Stimulated activated CD4-positive, alpha-beta T cell treated with anti-CD3 and anti-CD28 coated beads, TNF-alpha, amount 100 ng/mL, for 48 hours (primary cell): Measurements from ENCODE around the gene PDCD4.
"Not testable (repeated sequence)": the region's sequence is repeated elsewhere in the genome, so short reads cannot be mapped to it uniquely, and the experiment has no call there.

ENCODE experiments used
- DNase-seq, 3 donors: peaks; one replicate each; pipeline ENCODE4 v3.0.0-alpha.2; 2020; ENCODE audit warnings: low read depth in 3 of 3

PDCD4 gene

DNA sequence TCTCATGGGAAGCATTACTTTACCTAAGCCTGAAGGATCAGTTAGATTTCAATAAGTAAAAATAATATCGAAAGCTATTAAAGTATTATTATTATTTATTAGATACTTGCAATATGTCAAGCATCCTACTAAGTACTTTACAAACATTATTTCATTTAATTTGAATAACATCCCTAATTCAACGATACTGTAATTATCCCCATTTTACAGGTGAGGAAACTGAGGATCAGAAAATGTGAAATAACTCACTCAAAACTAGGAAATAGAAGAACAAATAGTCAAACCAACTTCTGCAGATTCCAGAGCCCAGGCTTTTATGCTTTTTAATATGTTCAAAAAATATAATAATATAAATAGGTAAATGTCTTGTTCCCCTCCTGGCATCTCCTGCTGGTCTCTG, 10.3 kb upstream of the PDCD4 start:
- no peak for DNase-seq

DNA sequence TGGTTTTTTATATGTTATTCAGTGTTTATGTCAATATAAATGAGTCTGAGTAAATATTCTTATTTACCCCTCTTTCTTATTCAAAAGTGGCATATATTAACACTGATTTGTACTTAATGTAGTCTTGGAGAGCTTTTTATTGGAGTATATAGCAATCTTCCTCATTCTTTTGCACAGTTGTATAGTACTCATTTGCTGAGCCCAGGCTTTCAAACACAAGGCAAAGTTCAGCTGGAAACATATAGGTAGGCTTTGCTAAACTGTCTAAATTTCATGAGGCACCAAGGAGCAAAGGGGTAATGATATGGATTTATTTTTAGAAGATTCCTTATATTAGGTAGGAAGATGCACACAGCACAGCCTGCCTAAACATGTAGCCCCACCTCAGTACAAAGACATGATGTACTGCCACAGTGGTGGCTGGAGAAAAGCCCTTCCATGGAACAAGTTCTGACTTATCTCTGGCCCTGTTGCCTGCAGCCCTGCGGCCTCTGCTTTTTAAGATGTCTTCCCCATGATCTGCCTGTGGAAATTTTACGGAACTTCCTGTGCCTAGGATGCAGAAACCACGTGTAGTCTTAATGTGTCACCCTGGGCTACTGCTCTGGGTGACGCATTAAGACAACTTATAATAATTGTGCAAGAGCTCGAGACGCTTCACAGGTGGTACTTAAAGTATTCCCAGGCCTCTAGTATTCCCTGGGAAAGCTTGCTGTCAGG, 9.6 kb upstream of the PDCD4 start:
- no peak for DNase-seq

DNA sequence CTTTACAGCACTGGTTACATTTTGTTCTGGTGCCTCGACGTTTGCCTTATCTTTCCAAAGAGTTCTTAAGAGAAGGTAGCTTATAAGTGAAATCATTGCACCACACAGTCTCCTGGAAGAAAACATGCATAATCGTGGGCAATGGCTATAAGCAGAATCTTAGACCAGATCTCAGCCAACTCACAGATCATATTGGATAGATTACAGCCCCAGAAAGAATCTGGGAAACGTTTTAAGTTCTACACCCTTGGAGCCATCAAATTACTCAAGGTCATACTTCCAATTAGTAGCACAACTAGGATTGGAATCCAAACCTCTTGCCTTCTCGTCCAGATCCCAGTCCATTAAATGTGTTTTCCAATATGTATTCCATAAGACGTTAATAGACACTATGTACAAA, 8.8 kb upstream of the PDCD4 start:
- no peak for DNase-seq

DNA sequence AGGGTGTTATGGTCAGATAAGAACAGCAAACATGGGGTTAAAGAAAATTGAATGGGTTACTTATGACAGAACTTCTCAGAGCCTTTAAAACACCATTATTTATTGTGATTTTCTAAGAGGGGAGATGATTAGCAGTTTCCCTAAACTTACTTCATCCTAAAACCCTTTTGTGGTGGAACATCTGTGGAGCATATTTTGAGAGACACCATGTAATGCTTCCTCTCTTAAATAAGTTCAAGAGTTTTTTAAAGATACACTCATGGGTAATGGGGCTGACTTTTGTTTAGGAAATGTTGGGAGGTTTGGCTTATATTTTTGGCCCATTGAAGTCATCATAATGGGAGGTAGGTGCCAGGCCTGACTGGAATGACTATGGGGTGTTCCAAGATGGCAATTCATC, 8.4 kb upstream of the PDCD4 start:
- DNase-seq, result no peak

DNA sequence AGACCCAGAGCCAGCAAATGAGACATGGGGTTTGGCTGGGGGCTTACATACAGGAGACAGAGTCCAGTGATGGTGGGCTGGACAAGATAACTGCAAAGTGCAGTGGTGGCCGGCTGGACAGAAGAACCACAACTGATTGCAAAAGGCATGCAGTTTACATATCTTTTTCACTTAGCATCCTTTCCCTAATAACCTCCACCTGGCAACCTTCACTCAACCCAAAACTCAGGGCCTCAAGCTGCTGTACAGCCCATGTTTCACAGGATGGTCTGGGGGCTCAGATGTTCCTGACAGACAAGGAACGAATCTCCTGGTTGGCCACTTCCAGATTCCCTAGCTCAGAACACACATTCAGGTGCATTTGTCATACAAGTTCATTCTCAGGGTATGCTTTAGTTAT, 7.8 kb upstream of the PDCD4 start:
- no peak for DNase-seq

DNA sequence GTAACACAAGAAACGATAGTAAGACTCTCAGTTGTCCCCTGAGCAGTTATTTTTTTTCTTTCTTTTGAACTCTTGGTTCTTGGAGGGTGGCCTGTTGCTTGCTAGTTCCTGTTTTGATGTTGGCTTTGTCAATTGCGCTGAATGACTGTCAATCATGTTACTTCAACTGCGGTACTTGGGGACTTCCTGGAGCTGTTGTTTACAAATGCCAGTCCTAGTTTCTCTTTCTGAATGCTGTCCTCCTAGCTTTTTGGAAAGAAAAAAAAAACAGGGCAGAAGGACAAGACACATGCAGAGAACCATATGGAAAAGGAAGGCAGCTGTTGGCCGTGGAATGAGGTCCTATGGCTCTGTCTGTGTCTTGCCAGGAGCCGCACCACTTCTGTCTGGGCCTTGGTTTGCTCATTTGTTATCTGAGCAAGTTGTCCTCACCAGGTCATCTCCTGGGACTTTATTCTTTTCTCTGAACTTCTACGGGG, 7.0 kb upstream of the PDCD4 start:
- no peak for DNase-seq

DNA sequence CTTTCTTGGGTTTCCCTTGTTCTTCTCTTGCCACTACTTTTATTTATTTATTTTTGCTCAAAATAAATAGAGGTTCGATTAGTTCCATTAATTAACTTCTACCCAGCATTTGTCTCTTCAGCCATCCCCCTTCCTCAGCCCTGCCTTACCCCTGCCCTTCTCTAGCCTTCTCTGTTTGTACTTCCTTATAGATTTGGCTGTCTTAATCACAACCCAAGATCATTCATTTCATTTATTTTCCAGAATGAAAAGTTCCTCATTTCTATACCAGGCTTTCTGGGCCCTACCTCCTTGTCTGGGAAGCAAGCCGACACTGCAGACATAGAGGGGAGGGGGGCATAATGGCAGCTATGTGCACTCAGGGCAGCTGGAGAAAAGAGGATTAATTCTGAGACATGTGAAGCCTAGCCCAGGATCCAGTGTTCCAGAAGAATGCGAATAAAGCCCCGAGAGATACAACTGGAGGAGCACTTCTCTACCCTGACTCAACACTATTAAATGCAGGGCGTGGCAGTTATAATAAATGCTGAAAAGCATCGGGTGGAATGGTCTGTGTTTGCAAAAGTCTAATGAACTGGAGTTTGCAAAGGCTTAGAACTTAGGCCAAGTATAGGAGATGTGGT, 6.4 kb upstream of the PDCD4 start:
- no peak for DNase-seq

DNA sequence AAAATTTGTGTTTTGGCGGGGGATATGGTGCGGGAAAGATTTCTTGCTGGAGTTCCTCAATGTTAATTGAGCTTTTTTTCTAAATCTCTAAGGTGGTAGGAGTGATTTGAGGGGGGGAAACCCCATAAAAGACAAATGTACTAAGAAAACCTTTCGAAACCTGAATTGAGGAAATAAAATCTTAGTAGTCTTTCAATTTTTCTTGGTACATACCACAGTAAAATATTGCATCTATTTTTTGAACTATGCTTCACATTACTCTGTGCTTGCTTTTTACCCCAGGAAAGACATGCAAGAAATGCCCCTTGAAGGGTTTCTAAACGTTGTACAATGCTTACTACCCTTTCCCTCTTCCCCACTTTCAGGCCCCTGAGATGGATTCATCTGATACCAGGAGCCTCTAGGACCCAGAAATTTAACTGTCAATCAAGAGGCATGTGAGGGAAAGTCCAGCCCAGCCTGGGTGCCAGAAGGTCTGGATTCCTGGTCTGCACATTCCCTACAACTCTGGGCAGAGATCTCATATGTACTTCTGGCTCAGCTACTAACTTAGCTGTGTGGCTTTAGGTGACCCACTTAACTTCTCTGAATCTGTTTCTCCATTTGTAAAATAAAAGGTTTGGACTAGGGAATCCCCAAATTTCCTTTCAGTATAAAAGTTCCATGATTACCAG, 5.8 kb upstream of the PDCD4 start:
- no peak for DNase-seq

DNA sequence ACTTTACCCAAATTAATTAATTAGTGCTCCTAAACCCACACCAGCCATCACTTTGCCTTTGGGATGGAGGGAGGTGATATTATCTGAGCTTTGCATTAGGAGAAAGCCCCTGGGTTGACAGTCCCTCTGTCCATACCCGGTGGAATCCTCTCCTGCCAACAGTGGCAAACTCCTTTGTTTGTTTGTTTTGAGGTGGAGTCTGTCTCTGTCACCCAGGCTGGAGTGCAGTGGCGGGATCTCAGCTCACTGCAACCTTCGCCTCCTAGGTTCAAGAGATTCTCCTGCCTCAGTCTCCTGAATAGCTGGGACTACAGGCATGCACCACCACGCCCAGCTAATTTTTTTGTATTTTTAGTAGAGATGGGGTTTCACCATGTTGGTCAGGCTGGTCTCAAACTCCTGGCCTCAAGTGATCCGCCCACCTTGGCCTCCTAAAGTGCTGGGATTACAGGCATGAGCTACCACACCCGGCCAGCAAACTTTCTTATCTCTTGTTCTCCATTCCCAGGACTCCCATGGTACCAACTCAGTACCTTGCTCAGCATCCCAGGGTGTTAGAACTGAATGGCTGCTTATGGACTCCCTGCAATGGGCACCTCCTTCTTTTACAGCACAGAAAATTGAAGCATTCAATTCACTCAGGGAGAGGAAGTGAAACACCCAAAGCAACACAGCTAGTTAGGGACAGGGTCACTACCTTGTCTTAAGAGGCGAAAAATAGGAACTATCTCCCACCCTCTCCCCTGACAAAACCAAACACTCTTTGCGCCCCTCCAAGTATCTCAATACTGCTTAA, 4.5 kb upstream of the PDCD4 start:
- not testable (repeated sequence) for DNase-seq

DNA sequence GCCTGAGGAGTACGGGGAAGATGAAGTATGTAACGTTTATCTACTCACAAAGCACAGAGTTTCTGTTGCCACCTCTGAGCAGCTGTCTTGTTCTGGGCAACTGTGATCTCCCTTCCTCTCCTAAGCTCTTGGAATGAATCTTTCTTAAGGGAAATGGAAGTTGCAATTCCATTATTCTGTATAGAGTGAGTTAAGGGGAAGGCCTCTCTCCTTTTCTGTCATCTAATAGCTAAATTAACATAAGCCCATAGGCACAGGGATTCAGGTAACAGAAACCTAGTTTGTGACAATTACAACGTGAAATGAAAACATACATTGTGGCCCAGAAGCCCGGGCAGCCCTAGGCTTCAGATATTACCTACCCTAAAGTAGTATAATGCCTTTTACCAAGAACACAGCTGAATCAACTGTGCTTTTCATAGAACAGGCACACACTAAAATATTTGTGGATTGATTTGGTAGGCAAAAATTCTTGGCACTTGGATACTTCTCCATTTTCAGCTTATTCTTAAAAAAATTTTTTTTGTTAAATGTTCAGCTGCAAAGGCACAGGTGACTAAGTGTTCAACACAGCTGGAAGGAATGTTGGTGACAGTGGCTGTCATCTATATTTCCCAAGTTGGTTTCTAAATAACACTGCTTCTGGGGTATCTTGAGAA, 3.8 kb upstream of the PDCD4 start:
- no peak for DNase-seq

DNA sequence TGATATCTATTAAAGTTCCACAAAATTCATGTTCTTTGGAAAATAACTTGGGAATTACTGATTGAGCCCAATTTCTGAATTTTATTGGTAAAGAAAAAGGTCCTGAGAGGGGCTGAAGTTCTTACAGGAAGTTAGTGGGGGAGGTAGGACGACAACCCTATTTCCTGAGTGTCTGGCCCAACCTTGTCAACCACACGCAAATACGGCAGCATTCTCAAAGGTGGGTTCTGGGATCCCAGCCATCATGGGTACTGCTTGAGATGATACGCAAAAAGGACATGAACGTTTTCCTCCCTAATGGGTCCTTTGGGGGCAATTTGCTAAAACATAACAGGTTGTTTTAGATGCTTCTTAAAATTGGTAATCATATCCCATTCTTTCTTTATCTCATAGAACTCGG, 2.7 kb upstream of the PDCD4 start:
- no peak for DNase-seq

DNA sequence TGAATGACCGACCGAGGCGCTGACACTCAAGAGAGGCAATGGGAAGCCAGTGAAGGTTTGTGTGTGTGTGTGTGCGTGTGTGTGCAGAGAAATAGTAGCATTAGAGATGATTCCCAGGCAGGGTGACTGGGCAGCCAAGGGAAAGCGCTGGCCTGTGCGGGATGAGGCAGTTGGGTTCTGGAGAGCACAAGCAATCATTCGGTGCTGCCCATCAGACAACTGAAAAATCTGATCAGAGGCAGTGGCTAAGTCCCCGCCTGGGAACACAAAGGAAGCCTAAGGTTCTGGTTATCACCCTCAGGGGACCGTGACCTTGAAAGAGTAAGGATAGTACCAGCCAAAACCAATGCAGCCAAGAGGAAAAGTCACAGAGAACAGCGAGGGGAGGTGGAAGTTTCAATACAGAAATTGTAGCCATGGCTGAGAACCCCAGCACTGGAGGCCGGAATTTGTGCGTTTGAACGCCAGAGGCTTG, 868 bp upstream of the PDCD4 start:
- no peak for DNase-seq

DNA sequence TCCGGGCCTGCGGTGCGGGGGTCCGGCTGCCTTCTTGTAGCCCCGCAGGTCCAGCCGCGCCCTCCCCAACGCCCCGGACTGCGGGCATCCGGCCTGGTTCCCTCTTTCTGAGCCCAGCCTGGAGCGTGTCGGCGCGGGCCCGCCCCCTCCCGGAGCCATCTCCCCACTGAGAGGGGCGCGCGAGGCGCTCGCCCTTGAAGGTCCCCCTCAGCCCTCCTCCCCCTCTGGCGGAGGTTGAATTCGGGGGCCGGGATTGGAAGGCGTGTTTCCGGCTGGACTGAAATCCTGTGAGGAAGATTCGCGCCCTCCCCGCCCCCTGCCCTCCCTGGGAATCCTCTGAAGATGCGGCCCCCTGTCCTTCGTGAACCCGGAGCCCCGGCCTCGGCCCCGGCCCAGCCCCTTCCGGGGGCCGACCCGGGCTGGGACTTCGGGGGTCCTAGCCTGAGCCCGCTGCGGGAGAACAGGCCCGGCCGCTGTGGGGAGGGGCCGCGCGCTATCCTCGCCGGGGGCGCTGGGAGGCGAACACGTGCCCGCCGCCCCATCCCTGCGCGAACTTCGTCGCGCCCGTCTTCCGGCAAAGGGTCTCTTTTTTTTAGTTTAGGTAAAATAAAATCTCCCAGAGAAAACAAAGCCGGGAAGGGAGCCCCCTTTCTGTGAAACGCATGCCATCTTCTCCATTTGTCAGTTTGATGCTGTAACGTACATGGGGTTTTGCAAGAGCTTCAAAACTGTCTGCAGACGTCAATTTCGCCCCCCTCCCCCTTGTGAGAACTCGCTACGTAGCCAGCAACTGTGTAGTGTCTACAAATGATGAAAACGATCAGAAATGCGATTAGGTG, 636 bp downstream of the PDCD4 start:
- peak; percentile 33 to 65 (median 63) for DNase-seq

DNA sequence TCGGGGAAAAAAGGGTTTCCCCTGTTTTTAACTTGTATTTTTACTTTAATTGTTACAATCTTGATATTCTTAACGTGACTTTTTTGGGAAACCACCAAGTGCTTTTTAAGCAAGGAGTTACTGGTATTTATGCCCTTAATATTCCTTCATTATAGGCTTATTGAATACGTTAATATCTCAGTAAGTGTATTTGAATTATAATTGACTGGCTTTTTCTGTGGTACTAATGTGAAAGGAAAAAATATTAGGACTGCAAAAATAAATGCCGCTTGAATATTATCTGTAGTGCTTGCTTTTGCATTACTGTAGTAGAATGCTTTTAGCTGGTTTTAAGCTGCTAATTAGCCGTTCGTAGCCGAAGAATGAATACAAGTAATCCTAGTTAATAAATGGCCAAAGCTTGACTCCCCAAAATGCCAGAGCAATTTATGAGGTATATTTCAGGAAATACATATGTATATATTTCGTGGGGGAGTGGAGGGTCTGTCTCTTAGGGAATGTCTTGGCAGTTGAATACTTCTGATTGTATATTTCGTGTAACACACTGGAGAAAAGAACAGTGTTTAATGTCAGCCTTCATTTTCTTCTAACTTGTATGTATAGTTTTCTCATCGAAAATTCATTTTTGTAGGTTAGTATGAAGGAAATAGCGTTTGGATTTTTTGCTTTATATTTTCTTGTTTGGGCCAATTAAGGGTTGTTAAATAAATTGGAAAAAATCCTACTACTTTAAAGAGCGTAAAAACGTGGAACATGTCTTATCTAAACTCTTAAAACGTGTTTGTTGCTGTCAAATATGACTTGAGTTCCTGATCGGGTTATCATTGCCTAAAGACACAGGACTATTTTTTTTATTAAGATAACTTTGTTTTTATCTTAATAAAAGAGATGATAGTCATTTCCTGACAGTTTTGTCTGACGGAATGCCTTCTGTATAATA, 1.5 kb downstream of the PDCD4 start:
- no peak for DNase-seq

DNA sequence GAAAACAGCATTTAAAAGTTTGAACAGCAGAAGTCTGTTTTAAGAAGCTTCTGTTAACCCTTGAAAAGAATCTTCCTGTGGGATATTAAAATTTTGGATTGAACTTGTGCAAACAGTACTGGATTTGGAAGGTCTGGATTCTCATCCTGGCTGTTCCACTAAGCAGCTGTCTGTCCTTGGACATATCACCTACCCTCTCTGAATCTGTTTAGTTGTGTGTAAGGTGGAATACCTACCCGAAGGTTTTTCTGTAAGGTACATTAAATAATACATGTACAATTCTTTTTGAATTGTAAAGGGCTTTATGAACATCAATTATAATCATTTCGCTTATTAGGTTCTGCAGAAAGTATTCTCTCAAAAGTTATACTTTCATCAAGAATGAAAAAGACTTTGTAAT, 2.2 kb downstream of the PDCD4 start:
- no peak for DNase-seq

DNA sequence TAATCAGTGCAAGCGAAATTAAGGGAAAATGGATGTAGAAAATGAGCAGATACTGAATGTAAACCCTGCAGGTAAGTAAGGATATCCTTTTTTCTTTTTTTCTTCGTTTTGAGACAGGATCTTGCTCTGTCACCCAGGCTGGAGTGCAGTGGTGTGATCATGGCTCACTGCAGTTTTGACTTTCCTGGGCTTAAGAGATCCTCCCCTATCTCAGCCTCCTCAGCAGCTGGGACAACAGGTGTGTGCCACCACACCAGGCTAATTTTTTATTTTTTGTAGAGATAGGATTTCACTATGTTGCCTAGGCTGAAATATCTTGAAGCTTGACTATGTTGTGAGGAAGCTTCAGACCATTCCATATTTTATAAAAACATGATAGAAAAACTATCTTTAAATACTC, 4.3 kb downstream of the PDCD4 start:
- no peak for DNase-seq

DNA sequence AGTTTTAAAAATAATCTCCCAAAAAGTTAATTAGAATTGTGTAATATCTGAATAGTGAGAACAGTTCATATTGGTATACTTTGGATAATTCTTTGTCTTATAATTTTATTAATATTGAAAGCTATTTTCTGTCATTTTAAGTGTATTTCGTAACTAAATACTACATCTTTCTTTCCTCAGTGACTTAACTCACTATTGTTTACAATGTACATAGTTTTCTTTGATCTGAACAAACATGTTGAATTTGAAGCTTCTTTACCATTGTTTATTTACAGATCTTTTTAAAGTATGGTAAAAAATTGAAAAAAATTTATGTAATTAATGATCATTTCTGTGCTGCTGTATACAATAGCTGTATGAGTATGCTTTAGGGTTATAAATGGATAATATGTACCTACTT, 5.1 kb downstream of the PDCD4 start:
- DNase-seq, result no peak

DNA sequence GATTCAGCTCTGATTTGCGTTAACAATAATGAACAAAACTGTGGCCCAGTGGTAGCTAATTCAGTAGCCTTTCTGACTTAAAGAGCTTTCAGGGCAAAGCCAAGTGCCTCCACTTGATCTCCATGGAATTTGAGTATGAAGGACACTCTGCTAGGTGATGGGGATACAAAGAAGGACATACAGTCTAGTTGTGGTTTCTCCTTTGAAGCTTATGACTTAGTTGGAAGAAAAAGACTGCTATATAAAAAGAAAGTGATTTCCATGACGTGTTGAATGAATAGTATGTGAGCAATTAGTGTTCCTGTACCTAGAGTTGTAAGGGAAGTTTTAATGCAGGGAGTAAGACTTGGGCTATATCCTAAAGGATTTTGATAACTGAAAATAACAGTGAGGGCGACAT, 8.3 kb downstream of the PDCD4 start:
- no peak for DNase-seq

DNA sequence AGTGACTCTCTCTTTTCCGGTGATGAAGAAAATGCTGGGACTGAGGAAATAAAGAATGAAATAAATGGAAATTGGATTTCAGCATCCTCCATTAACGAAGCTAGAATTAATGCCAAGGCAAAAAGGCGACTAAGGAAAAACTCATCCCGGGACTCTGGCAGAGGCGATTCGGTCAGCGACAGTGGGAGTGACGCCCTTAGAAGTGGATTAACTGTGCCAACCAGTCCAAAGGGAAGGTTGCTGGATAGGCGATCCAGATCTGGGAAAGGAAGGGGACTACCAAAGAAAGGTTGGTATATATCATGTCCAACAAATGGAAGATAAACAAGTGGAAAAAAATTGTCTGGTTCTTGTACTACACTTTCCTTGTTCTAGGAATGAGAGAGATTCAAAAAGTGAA, 9.5 kb downstream of the PDCD4 start:
- no peak for DNase-seq

DNA sequence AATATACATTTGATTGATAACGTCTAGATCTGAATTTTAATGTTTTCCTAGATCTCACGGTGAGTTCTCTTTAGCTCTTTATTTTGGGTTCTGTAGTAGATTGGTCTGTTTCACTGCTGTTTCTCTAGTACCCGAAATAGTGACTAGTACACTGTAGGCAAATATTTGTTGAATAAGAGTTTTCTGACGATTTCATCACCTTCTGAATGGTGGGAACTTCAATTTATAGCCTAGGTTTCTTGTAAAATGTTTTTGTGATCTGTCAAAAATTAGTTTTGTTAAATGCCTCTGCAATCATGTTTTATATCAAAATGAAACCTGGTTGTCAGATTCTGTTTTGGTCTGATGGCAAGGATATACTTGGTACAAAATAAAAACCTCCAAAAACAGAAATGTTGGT, 10.2 kb downstream of the PDCD4 start:
- DNase-seq, result no peak
